ENCODE measurements around the gene TLDC2.
"Not testable (repeated sequence)": the region's sequence is repeated elsewhere in the genome, so short reads cannot be mapped to it uniquely, and the experiment has no call there.

TLDC2 gene

GRCh38 chr20:36835453-36836198 lies 40.3 kb upstream of the TLDC2 start:
- DNase-seq: peak; percentile 97
- H3K27me3 ChIP-seq (ENCODE audit: control insufficient read depth in 1 of 2, insufficient read depth in 1 of 2, low read length in 2 of 2): no peaks in the 10 kb centered on the region
- peaks cover 34% of the 10 kb centered on the region for H3K79me1 ChIP-seq (replicated peaks; ENCODE audit: low read length, poor library complexity, severe bottlenecking)
- H3K4ac ChIP-seq (ENCODE audit: low read depth in 1 of 2, low read length in 2 of 2): peak overlapping the region; percentile 79 to 93
- peak overlapping the region; percentile 85 for H3K9ac ChIP-seq (ENCODE audit: low read length)
- H4K91ac ChIP-seq (ENCODE audit: low read length): peak overlapping the region; percentile 84
- H3K4me2 ChIP-seq (ENCODE audit: low read length, poor library complexity, severe bottlenecking): peak overlapping the region; percentile 52
- H2AFZ ChIP-seq (ENCODE audit: low read depth, low read length): no peak overlapping the region
- WGBS: 6% methylated on average over 20 of the region's 28 CpGs
- H2AK5ac ChIP-seq (ENCODE audit: low read length, severe bottlenecking): peak overlapping the region; percentile 90
- H3K36me3 ChIP-seq (ENCODE audit: control insufficient read depth in 1 of 2, insufficient read depth in 2 of 2, low read depth in 1 of 2, low read length in 2 of 2): peaks cover 15 to 26% of the 10 kb centered on the region in 2 experiments
- no peak overlapping the region for H2BK15ac ChIP-seq (ENCODE audit: low read depth, poor library complexity, severe bottlenecking)
- H4K8ac ChIP-seq (ENCODE audit: low read length): peak overlapping the region; percentile 66
- H3K23ac ChIP-seq (ENCODE audit: low read length in 2 of 2): no peak overlapping the region
- H3K14ac ChIP-seq (ENCODE audit: low read length in 2 of 2): peak overlapping the region in 1 of 2 experiments; percentile 88
- peak overlapping the region in 1 of 2 experiments; percentile 59 for H2BK12ac ChIP-seq (ENCODE audit: low read length in 2 of 2)
- no peaks in the 10 kb centered on the region for H3K9me3 ChIP-seq (ENCODE audit: control insufficient read depth, low read length)
- H3K18ac ChIP-seq (ENCODE audit: low read depth in 1 of 2, low read length in 2 of 2): peak overlapping the region; percentile 52 to 93
- peak overlapping the region in 1 of 2 experiments; percentile 44 for H3K4me3 ChIP-seq (ENCODE audit: insufficient read depth in 1 of 2, low read depth in 1 of 2, low read length in 2 of 2)
- H3K4me1 ChIP-seq (ENCODE audit: control insufficient read depth, insufficient read depth, low read depth, low read length): peaks cover 35% of the 10 kb centered on the region
- peak overlapping the region; percentile 75 for H2BK5ac ChIP-seq (ENCODE audit: low read depth, low read length, poor library complexity, severe bottlenecking)
- peak overlapping the region; percentile 39 for H2BK120ac ChIP-seq (ENCODE audit: low read depth, low read length)
- peak overlapping the region; percentile 70 for H3K27ac ChIP-seq (ENCODE audit: low read length, poor library complexity, severe bottlenecking)

GRCh38 chr20:36836591-36837269 lies 39.2 kb upstream of the TLDC2 start:
- H3K18ac ChIP-seq (ENCODE audit: low read depth in 1 of 2, low read length in 2 of 2): peak overlapping the region; percentile 25 to 53
- H2BK15ac ChIP-seq (ENCODE audit: low read depth, poor library complexity, severe bottlenecking): no peak overlapping the region
- no peak overlapping the region for H3K4me2 ChIP-seq (ENCODE audit: low read length, poor library complexity, severe bottlenecking)
- H3K36me3 ChIP-seq (ENCODE audit: control insufficient read depth in 1 of 2, insufficient read depth in 2 of 2, low read depth in 1 of 2, low read length in 2 of 2): peaks cover 15 to 26% of the 10 kb centered on the region in 2 experiments
- H3K23ac ChIP-seq (ENCODE audit: low read length in 2 of 2): no peak overlapping the region
- H4K8ac ChIP-seq (ENCODE audit: low read length): no peak overlapping the region
- H2BK5ac ChIP-seq (ENCODE audit: low read depth, low read length, poor library complexity, severe bottlenecking): no peak overlapping the region
- peaks cover 35% of the 10 kb centered on the region for H3K4me1 ChIP-seq (ENCODE audit: control insufficient read depth, insufficient read depth, low read depth, low read length)
- no peaks in the 10 kb centered on the region for H3K9me3 ChIP-seq (ENCODE audit: control insufficient read depth, low read length)
- peak overlapping the region; percentile 64 for H2AK5ac ChIP-seq (ENCODE audit: low read length, severe bottlenecking)
- H3K14ac ChIP-seq (ENCODE audit: low read length in 2 of 2): no peak overlapping the region
- H3K9ac ChIP-seq (ENCODE audit: low read length): peak overlapping the region; percentile 36
- 76% methylated on average over 8 of the region's 9 CpGs for WGBS
- no peak overlapping the region for H2AFZ ChIP-seq (ENCODE audit: low read depth, low read length)
- H3K4ac ChIP-seq (ENCODE audit: low read depth in 1 of 2, low read length in 2 of 2): no peak overlapping the region
- H3K27me3 ChIP-seq (ENCODE audit: control insufficient read depth in 1 of 2, insufficient read depth in 1 of 2, low read length in 2 of 2): no peaks in the 10 kb centered on the region
- DNase-seq: peak; percentile 67
- peak overlapping the region; percentile 43 for H4K91ac ChIP-seq (ENCODE audit: low read length)
- peaks cover 36% of the 10 kb centered on the region for H3K79me1 ChIP-seq (replicated peaks; ENCODE audit: low read length, poor library complexity, severe bottlenecking)
- no peak overlapping the region for H3K4me3 ChIP-seq (ENCODE audit: insufficient read depth in 1 of 2, low read depth in 1 of 2, low read length in 2 of 2)
- H2BK120ac ChIP-seq (ENCODE audit: low read depth, low read length): no peak overlapping the region
- H3K27ac ChIP-seq (ENCODE audit: low read length, poor library complexity, severe bottlenecking): peak overlapping the region; percentile 32
- H2BK12ac ChIP-seq (ENCODE audit: low read length in 2 of 2): no peak overlapping the region

DNA sequence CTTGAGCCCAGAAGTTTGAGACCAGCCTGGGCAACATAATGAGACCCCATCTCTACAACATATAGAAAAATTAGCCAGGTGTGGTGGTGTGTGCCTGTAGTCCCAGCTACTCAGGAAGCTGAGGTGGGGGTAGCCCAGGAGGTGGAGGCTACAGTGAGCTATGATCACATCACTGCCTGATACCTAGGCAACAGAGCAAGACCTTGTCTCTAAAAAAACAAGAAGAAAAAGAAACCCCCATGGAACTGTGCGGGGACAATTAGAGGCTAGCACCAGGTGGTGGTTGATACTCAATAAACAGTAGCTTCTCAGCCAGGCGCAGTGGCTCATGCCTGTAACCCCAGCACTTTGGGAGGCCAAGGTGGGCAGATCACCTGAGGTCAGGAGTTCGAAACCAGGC lies 37.6 kb upstream of the TLDC2 start:
- Histone ChIP-seq H3K36me3 (ENCODE audit: control insufficient read depth in 1 of 2, insufficient read depth in 2 of 2, low read depth in 1 of 2, low read length in 2 of 2) (peaks cover 12 to 26% of the 10 kb centered on the region in 2 experiments), H3K79me1 (replicated peaks; ENCODE audit: low read length, poor library complexity, severe bottlenecking) (peaks cover 26% of the 10 kb centered on the region), H3K4me1 (ENCODE audit: control insufficient read depth, insufficient read depth, low read depth, low read length) (peaks cover 33% of the 10 kb centered on the region)
- not testable (repeated sequence) for H3K18ac ChIP-seq (ENCODE audit: low read depth in 1 of 2, low read length in 2 of 2); H2BK15ac ChIP-seq (ENCODE audit: low read depth, poor library complexity, severe bottlenecking); H3K23ac ChIP-seq (ENCODE audit: low read length in 2 of 2); H2AK5ac ChIP-seq (ENCODE audit: low read length, severe bottlenecking); H3K4ac ChIP-seq (ENCODE audit: low read depth in 1 of 2, low read length in 2 of 2); H3K9me3 ChIP-seq (ENCODE audit: control insufficient read depth, low read length); H2AFZ ChIP-seq (ENCODE audit: low read depth, low read length); H3K27me3 ChIP-seq (ENCODE audit: control insufficient read depth in 1 of 2, insufficient read depth in 1 of 2, low read length in 2 of 2); H2BK5ac ChIP-seq (ENCODE audit: low read depth, low read length, poor library complexity, severe bottlenecking); H3K27ac ChIP-seq (ENCODE audit: low read length, poor library complexity, severe bottlenecking); H4K91ac ChIP-seq (ENCODE audit: low read length); H4K8ac ChIP-seq (ENCODE audit: low read length); H2BK12ac ChIP-seq (ENCODE audit: low read length in 2 of 2); H2BK120ac ChIP-seq (ENCODE audit: low read depth, low read length); H3K14ac ChIP-seq (ENCODE audit: low read length in 2 of 2); H3K4me2 ChIP-seq (ENCODE audit: low read length, poor library complexity, severe bottlenecking); DNase-seq; H3K9ac ChIP-seq (ENCODE audit: low read length); H3K4me3 ChIP-seq (ENCODE audit: insufficient read depth in 1 of 2, low read depth in 1 of 2, low read length in 2 of 2)
- WGBS: 100% methylated on average over 2 of the region's 3 CpGs

DNA sequence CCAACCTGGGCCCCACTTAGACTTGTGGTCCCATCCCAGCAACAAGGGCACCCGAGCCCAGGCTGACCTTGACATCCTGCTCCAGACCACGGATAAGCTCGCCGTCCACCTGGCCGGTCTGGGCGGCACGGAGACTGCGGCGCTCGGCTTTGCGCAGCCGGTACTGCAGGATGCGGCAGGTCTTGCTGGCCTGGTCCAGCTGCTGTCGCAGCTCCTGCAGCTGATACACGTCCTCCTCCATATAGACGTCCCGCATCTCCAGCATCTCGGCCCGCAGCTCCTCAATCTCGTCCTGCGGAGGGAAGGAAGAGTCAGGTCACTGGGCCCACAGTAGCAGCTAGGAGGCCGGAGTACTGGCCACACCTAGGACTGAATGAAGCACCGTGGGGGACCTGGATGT lies 36.8 kb upstream of the TLDC2 start:
- DNase-seq: no peak
- WGBS: 98% methylated on average over 23 of the region's 23 CpGs
- Histone ChIP-seq H2BK15ac (ENCODE audit: low read depth, poor library complexity, severe bottlenecking) (no peak overlapping the region), H3K36me3 (ENCODE audit: control insufficient read depth in 1 of 2, insufficient read depth in 2 of 2, low read depth in 1 of 2, low read length in 2 of 2) (peaks cover 12 to 26% of the 10 kb centered on the region in 2 experiments), H2AK5ac (ENCODE audit: low read length, severe bottlenecking) (no peak overlapping the region), H3K27ac (ENCODE audit: low read length, poor library complexity, severe bottlenecking) (no peak overlapping the region), H3K4me1 (ENCODE audit: control insufficient read depth, insufficient read depth, low read depth, low read length) (peaks cover 31% of the 10 kb centered on the region), H2BK12ac (ENCODE audit: low read length in 2 of 2) (no peak overlapping the region), H3K9ac (ENCODE audit: low read length) (no peak overlapping the region), H3K4ac (ENCODE audit: low read depth in 1 of 2, low read length in 2 of 2) (no peak overlapping the region), H3K79me1 (replicated peaks; ENCODE audit: low read length, poor library complexity, severe bottlenecking) (peaks cover 22% of the 10 kb centered on the region), H3K23ac (ENCODE audit: low read length in 2 of 2) (no peak overlapping the region), H4K91ac (ENCODE audit: low read length) (no peak overlapping the region), H3K18ac (ENCODE audit: low read depth in 1 of 2, low read length in 2 of 2) (no peak overlapping the region), H2BK120ac (ENCODE audit: low read depth, low read length) (no peak overlapping the region), H2BK5ac (ENCODE audit: low read depth, low read length, poor library complexity, severe bottlenecking) (no peak overlapping the region), H3K9me3 (ENCODE audit: control insufficient read depth, low read length) (no peaks in the 10 kb centered on the region), H3K27me3 (ENCODE audit: control insufficient read depth in 1 of 2, insufficient read depth in 1 of 2, low read length in 2 of 2) (no peaks in the 10 kb centered on the region), H4K8ac (ENCODE audit: low read length) (peak overlapping the region; percentile 51), H3K4me3 (ENCODE audit: insufficient read depth in 1 of 2, low read depth in 1 of 2, low read length in 2 of 2) (no peak overlapping the region), H2AFZ (ENCODE audit: low read depth, low read length) (no peak overlapping the region), H3K4me2 (ENCODE audit: low read length, poor library complexity, severe bottlenecking) (no peak overlapping the region), H3K14ac (ENCODE audit: low read length in 2 of 2) (no peak overlapping the region)
